T-cell (primary cell): ENCODE results near the gene CCT7. TPM values are rescaled to one million over a fixed set of nuclear protein-coding genes. Genes with fewer than 3 reads are reported as not detected.
A peak's percentile ranks its signal among the peaks of the same experiment; 100 is the strongest.

ENCODE experiments used
- ATAC-seq, 4 experiments: fragments of 200-7000 bp in 3 of 4; fragments of 150-1000 bp in 1 of 4; cut with Tn5 transposase; replicated peaks in 1 of 4; 1 replicate in 3 of 4; 2 replicates in 1 of 4; pipeline ENCODE4 v1.10.0; 2021; ENCODE audit warnings: moderate library complexity in 3 of 4, mild to moderate bottlenecking in 2 of 4, moderate number of reproducible peaks in 1 of 4
- CTCF ChIA-PET, 2 donors: fragments of 300-600 bp; sonication (Branson Sonifier 250); formaldehyde crosslinking; loops; one replicate each; lab custom pipeline; 2022; ENCODE audit warnings: antibody characterized with exemption in 2 of 2; lab: Charles Lee
- POLR2A ChIA-PET, 2 donors: fragments of 300-600 bp; sonication (Branson Sonifier 250); formaldehyde crosslinking; loops; one replicate each; lab custom pipeline; 2022; ENCODE audit warnings: antibody characterized with exemption in 2 of 2; lab: Charles Lee
- DNase-seq, 35 experiments: peaks; one replicate each; pipeline versions ENCODE4 v3.0.0 to v3.0.0-alpha.2; 2013 to 2023
- H3K27ac ChIP-seq: one replicate; pipeline ENCODE4 v1.5.1; 2013; ENCODE audit warnings: low read length
- H3K27me3 ChIP-seq, 2 experiments: replicated peaks in 1 of 2; 1 replicate in 1 of 2; 2 replicates in 1 of 2; pipeline versions ENCODE4 v1.6.1 to v1.7.0; 2013; ENCODE audit warnings: low read length in 1 of 2, mixed read lengths in 1 of 2; ENCODE audit not compliant: control insufficient read depth in 2 of 2, insufficient read depth in 2 of 2; ENCODE audit errors: extremely low read depth in 1 of 2
- H3K36me3 ChIP-seq, 2 donors: 1 replicate in 1 of 2; 2 replicates in 1 of 2; pipeline versions ENCODE4 v1.6.1 to v1.7.0; 2013; ENCODE audit warnings: low read length in 1 of 2; ENCODE audit not compliant: control insufficient read depth in 2 of 2, insufficient read depth in 1 of 2; ENCODE audit errors: extremely low read depth in 1 of 2
- H3K4me1 ChIP-seq, 2 experiments: 1 replicate in 1 of 2; 2 replicates in 1 of 2; pipeline versions ENCODE4 v1.6.1 to v1.7.0; 2013; ENCODE audit warnings: low read length in 2 of 2, mixed read lengths in 1 of 2; ENCODE audit not compliant: insufficient read depth in 2 of 2, control insufficient read depth in 1 of 2; ENCODE audit errors: extremely low read depth in 1 of 2
- H3K4me3 ChIP-seq, 2 donors: 1 replicate in 1 of 2; 2 replicates in 1 of 2; pipeline versions ENCODE4 v1.5.1 to v1.7.0; 2013; ENCODE audit warnings: mild to moderate bottlenecking in 2 of 2, low read length in 1 of 2, moderate library complexity in 1 of 2; ENCODE audit not compliant: control insufficient read depth in 1 of 2; ENCODE audit errors: extremely low read depth in 1 of 2
- H3K9me3 ChIP-seq: 2 replicates; pipeline ENCODE4 v1.7.0; 2013
- H3K27ac Mint-ChIP-seq, 2 donors: one replicate each; pipeline ENCODE4 v1.8.0; 2020 to 2021; ENCODE audit warnings: mild to moderate bottlenecking in 2 of 2, mixed read lengths in 2 of 2
- H3K27me3 Mint-ChIP-seq, 2 donors: one replicate each; pipeline ENCODE4 v1.8.0; 2021 to 2022; ENCODE audit warnings: mixed read lengths in 2 of 2
- H3K36me3 Mint-ChIP-seq: one replicate; pipeline ENCODE4 v1.8.0; 2021; ENCODE audit warnings: mixed read lengths
- H3K4me1 Mint-ChIP-seq, 3 donors: one replicate each; pipeline ENCODE4 v1.8.0; 2020 to 2022; ENCODE audit warnings: mixed read lengths in 3 of 3, mild to moderate bottlenecking in 1 of 3
- H3K4me3 Mint-ChIP-seq, 3 donors: one replicate each; pipeline ENCODE4 v1.8.0; 2020 to 2022; ENCODE audit warnings: mild to moderate bottlenecking in 3 of 3, mixed read lengths in 3 of 3, moderate library complexity in 3 of 3
- H3K9me3 Mint-ChIP-seq, 3 donors: one replicate each; pipeline ENCODE4 v1.8.0; 2020 to 2022; ENCODE audit warnings: mixed read lengths in 3 of 3
- WGBS: methylation state at CpG from one replicate; pipeline ENCODE4 v1.1.5; 2013; ENCODE audit warnings: missing lambda C conversion rate; ENCODE audit not compliant: insufficient coverage; 5-methylcytosine and 5-hydroxymethylcytosine counted together
- total RNA-seq, 35 experiments: library from RNA in 6 of 35; stranded (reverse) in 6 of 35; fragments of 120-200 nt in 1 of 35; gene quantifications; one replicate each; pipeline versions ENCODE4 v1.2.1 to v1.2.4 and lab custom pipeline; 2013 to 2026

CCT7 gene
- total RNA-seq, 5 donors from 2014 or later (not counting 1 experiment from before 2014, with no cell fraction given), result 120 to 210 (median 193) TPM

DNA sequence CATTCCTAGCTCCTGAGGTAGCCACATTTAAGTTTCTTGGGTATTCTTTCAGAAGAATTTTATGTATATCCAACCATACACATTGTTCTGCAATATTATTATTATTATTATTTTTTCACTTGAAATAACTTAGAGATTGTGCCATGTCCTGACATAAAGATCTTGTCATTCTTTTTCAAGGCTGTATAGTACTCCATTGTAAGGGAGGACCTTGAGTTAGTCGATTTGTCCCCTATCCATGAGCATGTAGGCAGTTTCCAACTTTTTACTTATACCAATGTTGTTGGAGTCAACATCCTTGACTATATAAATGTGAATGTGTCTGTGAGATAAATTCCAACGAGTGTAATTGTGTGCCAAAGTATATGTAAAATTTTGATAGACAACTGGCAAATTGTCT lies 60.1 kb downstream of the CCT7 start:
- Histone ChIP-seq H3K27me3 (peaks cover 21 to 64% of the 10 kb centered on the region in 2 experiments), H3K36me3 (no peaks in the 10 kb centered on the region), H3K4me3 (no peak overlapping the region), H3K9me3 (no peaks in the 10 kb centered on the region), H3K4me1 (peaks cover 19 to 28% of the 10 kb centered on the region in 2 experiments), H3K27ac (no peak overlapping the region)
- ChIA-PET POLR2A (no interaction called here), CTCF (interaction anchor here in 1 of 2 donors (1.2 kb wide), 1 partner anchor 9 kb away, joined by 3 read pairs; the partner anchor contains the start of gene FBXO41)
- Mint-ChIP-seq H3K27ac (no peak overlapping the region), H3K36me3 (no peaks in the 10 kb centered on the region), H3K4me1 (peaks cover 10 to 20% (median 19%) of the 10 kb centered on the region in 3 donors), H3K27me3 (peaks cover 53 to 69% of the 10 kb centered on the region in 2 donors), H3K9me3 (no peaks in the 10 kb centered on the region), H3K4me3 (peak overlapping the region in 1 of 3 donors; percentile 69)
- DNase-seq (no peak), ATAC-seq (no peak)
- no CpG with 5 or more reads among the region's 2 CpGs for whole genome bisulfite sequencing

DNA sequence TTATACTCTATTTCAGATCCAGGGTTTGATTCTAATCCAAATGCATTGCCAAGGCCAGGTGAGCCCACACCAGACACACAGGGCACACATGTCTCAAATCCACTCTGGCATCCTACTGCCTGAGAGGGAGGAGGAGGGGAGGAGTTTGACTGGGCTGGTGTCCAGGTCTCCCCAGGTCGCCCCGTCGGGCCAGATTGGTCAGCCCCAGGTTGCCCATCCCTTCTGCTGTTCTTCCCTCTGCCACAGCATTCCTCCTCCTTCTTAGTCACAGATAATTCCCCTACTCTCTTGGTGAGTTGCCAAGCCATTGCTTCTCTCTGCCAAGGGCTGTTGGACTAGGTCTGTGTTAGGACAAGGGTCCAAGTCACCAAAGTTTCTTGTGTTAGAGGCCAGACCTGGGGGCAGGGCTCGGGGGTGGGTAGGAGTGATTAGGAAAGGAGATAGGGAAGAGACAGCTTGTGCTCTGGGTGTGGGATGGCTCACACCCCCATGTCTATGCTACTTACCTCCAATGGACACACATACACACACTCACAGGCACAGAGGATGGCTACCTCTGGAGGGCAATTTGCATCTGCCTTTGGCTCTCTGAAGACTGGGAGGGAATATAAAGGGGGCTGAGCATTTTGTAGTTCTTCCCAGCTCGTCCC lies 61.8 kb downstream of the CCT7 start:
- Histone ChIP-seq H3K27ac (no peak overlapping the region), H3K27me3 (peaks cover 23 to 61% of the 10 kb centered on the region in 2 experiments), H3K4me1 (peaks cover 19 to 27% of the 10 kb centered on the region in 2 experiments), H3K36me3 (no peaks in the 10 kb centered on the region), H3K9me3 (no peaks in the 10 kb centered on the region), H3K4me3 (no peak overlapping the region)
- H3K36me3 Mint-ChIP-seq, result no peaks in the 10 kb centered on the region
- no peaks in the 10 kb centered on the region for H3K9me3 Mint-ChIP-seq
- ATAC-seq (no peak), DNase-seq (no peak)
- no peak overlapping the region for H3K4me3 Mint-ChIP-seq
- CTCF ChIA-PET, result no interaction called here
- POLR2A ChIA-PET, result interaction anchor here in 1 of 2 donors (0.7 kb wide), 1 partner anchor 42 kb away, joined by 4 read pairs; no protein-coding TSS in a partner anchor
- H3K27me3 Mint-ChIP-seq, result peaks cover 58 to 68% of the 10 kb centered on the region in 2 donors
- no CpG with 5 or more reads among the region's 5 CpGs for WGBS
- peak overlapping the region in 1 of 2 donors; percentile 15 for H3K27ac Mint-ChIP-seq
- peaks cover 9 to 15% (median 15%) of the 10 kb centered on the region in 3 donors for H3K4me1 Mint-ChIP-seq

DNA sequence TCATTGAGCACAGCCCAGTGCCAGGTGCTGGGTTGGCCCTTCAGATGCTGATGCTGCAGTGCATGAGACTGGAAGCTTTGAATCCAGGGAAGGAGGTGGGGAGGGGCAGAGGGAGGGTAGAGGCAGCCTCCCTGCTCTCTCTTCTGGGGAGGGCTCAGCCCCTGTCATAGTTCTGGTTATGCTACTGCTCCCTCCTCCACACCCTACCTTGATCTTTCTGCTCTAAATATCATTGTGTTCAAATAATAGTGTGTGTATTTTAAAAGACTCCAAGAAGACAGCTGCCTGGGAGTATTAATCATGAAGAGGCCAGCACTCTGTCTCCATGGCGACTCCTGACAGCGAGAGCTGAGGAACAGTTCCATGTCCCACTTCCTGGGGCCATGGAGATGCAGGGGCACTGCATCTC lies 63.0 kb downstream of the CCT7 start:
- ChIA-PET CTCF (interaction anchor here (0.6 kb wide), 2 partner anchors 60 to 88 kb away, joined by 3 read pairs; no protein-coding TSS in a partner anchor), POLR2A (no interaction called here)
- ATAC-seq (no peak), DNase-seq (no peak)
- Mint-ChIP-seq H3K4me3 (no peak overlapping the region), H3K27ac (no peak overlapping the region), H3K9me3 (no peaks in the 10 kb centered on the region), H3K27me3 (peaks cover 57 to 65% of the 10 kb centered on the region in 2 donors), H3K4me1 (peaks cover 0 to 9% (median 7%) of the 10 kb centered on the region in 3 donors), H3K36me3 (no peaks in the 10 kb centered on the region)
- WGBS, result 8% methylated on average over 2 of the region's 2 CpGs
- H3K27ac ChIP-seq, result no peak overlapping the region
- no peaks in the 10 kb centered on the region for H3K9me3 ChIP-seq
- H3K4me3 ChIP-seq, result no peak overlapping the region
- H3K4me1 ChIP-seq, result peaks cover 10 to 14% of the 10 kb centered on the region in 2 experiments
- peaks cover 30 to 51% of the 10 kb centered on the region in 2 experiments for H3K27me3 ChIP-seq
- no peaks in the 10 kb centered on the region for H3K36me3 ChIP-seq

DNA sequence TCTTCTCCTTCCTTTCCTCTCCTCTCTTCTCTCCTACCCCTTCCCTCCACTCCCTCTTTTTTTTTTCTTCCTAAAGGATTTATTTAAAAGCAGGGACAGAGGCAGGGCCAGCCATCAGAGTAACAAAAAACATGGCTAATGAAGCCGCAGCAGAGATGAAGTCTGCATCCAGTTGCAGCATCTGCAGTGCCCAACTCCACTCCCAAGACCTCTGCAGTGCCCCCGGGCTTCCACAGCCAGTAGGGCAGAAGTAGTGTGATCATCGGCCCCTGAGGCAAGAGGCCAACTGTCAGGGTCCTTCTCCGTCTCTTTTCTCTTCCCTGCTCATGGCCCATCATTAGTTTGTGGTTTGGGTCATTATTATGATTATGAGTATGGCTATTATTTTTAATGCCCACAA lies 63.5 kb downstream of the CCT7 start:
- no peak for DNase-seq
- no peak for ATAC-seq
- WGBS, result 63% methylated on average over 1 of the region's 4 CpGs
- Histone ChIP-seq H3K36me3 (no peaks in the 10 kb centered on the region), H3K9me3 (no peaks in the 10 kb centered on the region), H3K4me3 (no peak overlapping the region), H3K27ac (no peak overlapping the region), H3K4me1 (peaks cover 8 to 10% of the 10 kb centered on the region in 2 experiments), H3K27me3 (peaks cover 28 to 50% of the 10 kb centered on the region in 2 experiments)
- peaks cover 61 to 67% of the 10 kb centered on the region in 2 donors for H3K27me3 Mint-ChIP-seq
- CTCF ChIA-PET, result interaction anchor here in 1 of 2 donors (0.6 kb wide), 1 partner anchor 89 kb away, joined by 3 read pairs; no protein-coding TSS in a partner anchor
- H3K27ac Mint-ChIP-seq, result no peak overlapping the region
- H3K4me3 Mint-ChIP-seq, result no peak overlapping the region
- POLR2A ChIA-PET, result no interaction called here
- no peaks in the 10 kb centered on the region for H3K9me3 Mint-ChIP-seq
- no peaks in the 10 kb centered on the region for H3K36me3 Mint-ChIP-seq
- peaks cover 0 to 7% (median 5%) of the 10 kb centered on the region in 3 donors for H3K4me1 Mint-ChIP-seq

DNA sequence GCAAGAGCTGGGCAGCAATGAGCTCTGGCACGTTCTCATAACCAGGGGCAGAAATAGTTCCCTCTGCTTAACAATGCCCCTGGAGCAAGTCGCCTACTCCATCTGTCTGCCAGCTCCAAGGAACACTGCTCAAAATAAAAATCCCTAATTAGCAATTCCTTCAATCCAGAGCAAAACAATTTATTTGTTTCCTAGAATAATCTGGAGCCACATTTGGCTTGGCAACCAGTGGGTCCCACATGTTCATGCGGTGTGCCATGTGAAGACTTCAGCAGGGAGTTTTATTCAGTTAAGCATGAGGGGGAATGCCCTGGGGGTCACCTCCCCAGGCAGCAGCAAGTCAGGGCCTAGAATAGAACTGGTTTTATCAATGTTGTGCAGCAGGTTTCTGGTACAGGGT lies 66.8 kb downstream of the CCT7 start:
- Histone ChIP-seq H3K27me3 (peaks cover 12 to 35% of the 10 kb centered on the region in 2 experiments), H3K4me3 (no peak overlapping the region), H3K9me3 (no peaks in the 10 kb centered on the region), H3K36me3 (no peaks in the 10 kb centered on the region), H3K4me1 (no peaks in the 10 kb centered on the region), H3K27ac (no peak overlapping the region)
- Mint-ChIP-seq H3K9me3 (no peaks in the 10 kb centered on the region), H3K4me3 (no peak overlapping the region), H3K36me3 (no peaks in the 10 kb centered on the region), H3K27ac (no peak overlapping the region), H3K4me1 (no peaks in the 10 kb centered on the region), H3K27me3 (peaks cover 58 to 59% of the 10 kb centered on the region in 2 donors)
- ChIA-PET POLR2A (no interaction called here), CTCF (no interaction called here)
- ATAC-seq (no peak), DNase-seq (no peak)
- 43% methylated on average over 2 of the region's 3 CpGs for WGBS

DNA sequence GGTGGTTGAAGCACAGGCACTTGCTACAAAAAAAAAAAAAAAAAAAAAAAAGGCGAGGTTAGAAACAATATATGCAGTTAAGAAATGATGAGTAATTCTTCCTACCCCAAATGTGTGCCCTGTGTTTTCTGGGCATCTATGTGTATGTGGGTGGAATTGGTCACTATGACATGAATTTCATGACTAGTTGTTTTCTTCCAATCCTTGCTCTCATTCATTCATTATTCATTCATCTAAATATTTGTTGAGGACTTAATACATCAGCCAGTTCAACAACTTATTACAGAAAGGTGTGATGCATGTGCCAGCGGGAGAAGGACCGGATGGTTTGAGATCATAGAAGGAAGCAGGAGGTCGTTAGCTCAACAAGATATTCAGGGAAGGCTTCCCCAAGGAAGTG lies 67.5 kb downstream of the CCT7 start:
- H3K4me1 Mint-ChIP-seq, result no peaks in the 10 kb centered on the region
- CTCF ChIA-PET, result no interaction called here
- no peaks in the 10 kb centered on the region for H3K36me3 Mint-ChIP-seq
- Histone ChIP-seq H3K4me3 (no peak overlapping the region), H3K27ac (no peak overlapping the region), H3K4me1 (no peaks in the 10 kb centered on the region), H3K9me3 (no peaks in the 10 kb centered on the region), H3K36me3 (no peaks in the 10 kb centered on the region), H3K27me3 (peaks cover 14 to 32% of the 10 kb centered on the region in 2 experiments)
- POLR2A ChIA-PET, result no interaction called here
- WGBS, result 77% methylated on average over 3 of the region's 4 CpGs
- no peak for DNase-seq
- peaks cover 52 to 54% of the 10 kb centered on the region in 2 donors for H3K27me3 Mint-ChIP-seq
- H3K4me3 Mint-ChIP-seq, result no peak overlapping the region
- H3K27ac Mint-ChIP-seq, result no peak overlapping the region
- no peaks in the 10 kb centered on the region for H3K9me3 Mint-ChIP-seq
- ATAC-seq, result no peak
